ENCODE results near the gene MYOF. TPM values are rescaled to one million over a fixed set of nuclear protein-coding genes. Genes with fewer than 3 reads are reported as not detected.

The MYOF gene
- polyA plus RNA-seq, 1 experiment, result 275 TPM

- H3K27ac ChIP-seq (ENCODE audit: low read depth, low read length), result no peak overlapping the region
- no peak for DNase-seq (ENCODE audit: low read depth, low spot score)
- H3K9me3 ChIP-seq (ENCODE audit: control insufficient read depth, insufficient read depth, low read length), result no peaks in the 10 kb centered on the region
- TF ChIP-seq CTCF (IDR thresholded peaks at IDR 0.05; ENCODE audit: low read depth, low read length), result no peak
- no peaks in the 10 kb centered on the region for H3K27me3 ChIP-seq (ENCODE audit: control insufficient read depth, insufficient read depth, low read length)
- ChIA-PET POLR2A (no interaction called here), CTCF (interaction anchor here (0.8 to 4.4 kb wide), 2 partner anchors 12 to 166 kb away, joined by 3 to 37 read pairs; no protein-coding TSS in a partner anchor)
- no peak overlapping the region for H3K4me3 ChIP-seq (ENCODE audit: low read depth, low read length)
Observed at GRCh38 chr10:93514521-93514920, 32.4 kb upstream of the MYOF start.

GRCh38 chr10:93513091-93513490, 31.0 kb upstream of the MYOF start:
- CTCF ChIA-PET, result interaction anchor here (0.6 to 7.9 kb wide), 11 partner anchors 10 to 627 kb away, joined by 3 to 127 read pairs (median 32); partner anchors contain the start of gene MYOF

GRCh38 chr10:93512565-93512964, 30.4 kb upstream of the MYOF start:
- no peak overlapping the region for H3K4me3 ChIP-seq (ENCODE audit: low read depth, low read length)
- H3K27me3 ChIP-seq (ENCODE audit: control insufficient read depth, insufficient read depth, low read length), result no peaks in the 10 kb centered on the region
- H3K9me3 ChIP-seq (ENCODE audit: control insufficient read depth, insufficient read depth, low read length), result no peaks in the 10 kb centered on the region
- no peak for TF ChIP-seq CTCF (IDR thresholded peaks at IDR 0.05; ENCODE audit: low read depth, low read length)
- DNase-seq (ENCODE audit: low read depth, low spot score), result peak; percentile 38
- H3K27ac ChIP-seq (ENCODE audit: low read depth, low read length), result no peak overlapping the region
- ChIA-PET POLR2A (no interaction called here), CTCF (interaction anchor here (0.7 to 7.9 kb wide), 16 partner anchors 10 to 627 kb away, joined by 3 to 127 read pairs (median 12); partner anchors contain the start of gene MYOF)

More at GRCh38 chr10:93513091-93513490, 31.0 kb upstream of the MYOF start:
- DNase-seq (ENCODE audit: low read depth, low spot score), result no peak
- POLR2A ChIA-PET, result no interaction called here
- Histone ChIP-seq H3K4me3 (ENCODE audit: low read depth, low read length) (no peak overlapping the region), H3K27me3 (ENCODE audit: control insufficient read depth, insufficient read depth, low read length) (no peaks in the 10 kb centered on the region), H3K9me3 (ENCODE audit: control insufficient read depth, insufficient read depth, low read length) (no peaks in the 10 kb centered on the region), H3K27ac (ENCODE audit: low read depth, low read length) (no peak overlapping the region)
- TF ChIP-seq CTCF (IDR thresholded peaks at IDR 0.05; ENCODE audit: low read depth, low read length), result no peak

GRCh38 chr10:93509816-93510215, 27.7 kb upstream of the MYOF start:
- ChIA-PET CTCF (interaction anchor here (0.6 to 7.9 kb wide), 10 partner anchors 9 to 503 kb away, joined by 3 to 127 read pairs (median 4); partner anchors contain the start of gene MYOF), POLR2A (no interaction called here)
- Histone ChIP-seq H3K4me3 (ENCODE audit: low read depth, low read length) (no peak overlapping the region), H3K9me3 (ENCODE audit: control insufficient read depth, insufficient read depth, low read length) (no peaks in the 10 kb centered on the region), H3K27ac (ENCODE audit: low read depth, low read length) (no peak overlapping the region), H3K27me3 (ENCODE audit: control insufficient read depth, insufficient read depth, low read length) (no peaks in the 10 kb centered on the region)
- no peak for DNase-seq (ENCODE audit: low read depth, low spot score)
- no peak for TF ChIP-seq CTCF (IDR thresholded peaks at IDR 0.05; ENCODE audit: low read depth, low read length)

- no peaks in the 10 kb centered on the region for H3K27me3 ChIP-seq (ENCODE audit: control insufficient read depth, insufficient read depth, low read length)
- no peaks in the 10 kb centered on the region for H3K9me3 ChIP-seq (ENCODE audit: control insufficient read depth, insufficient read depth, low read length)
- DNase-seq (ENCODE audit: low read depth, low spot score), result no peak
- ChIA-PET CTCF (interaction anchor here (0.8 to 3.7 kb wide), 4 partner anchors 128 to 152 kb away, joined by 5 to 39 read pairs (median 8); no protein-coding TSS in a partner anchor), POLR2A (no interaction called here)
- H3K4me3 ChIP-seq (ENCODE audit: low read depth, low read length), result no peak overlapping the region
- no peak overlapping the region for H3K27ac ChIP-seq (ENCODE audit: low read depth, low read length)
- TF ChIP-seq CTCF (IDR thresholded peaks at IDR 0.05; ENCODE audit: low read depth, low read length), result no peak
Observed at GRCh38 chr10:93505075-93505474, 22.9 kb upstream of the MYOF start.

Measured in AG04450 (cell line).